Measurements from ENCODE around the gene VPS37B. TPM values are rescaled to one million over a fixed set of nuclear protein-coding genes. Genes with fewer than 3 reads are reported as not detected.
"Not testable (repeated sequence)": the region's sequence is repeated elsewhere in the genome, so short reads cannot be mapped to it uniquely, and the experiment has no call there.

The VPS37B gene
- total and polyA plus RNA-seq, 8 donors = 13.5 to 30.1 (median 18.6) TPM

DNA sequence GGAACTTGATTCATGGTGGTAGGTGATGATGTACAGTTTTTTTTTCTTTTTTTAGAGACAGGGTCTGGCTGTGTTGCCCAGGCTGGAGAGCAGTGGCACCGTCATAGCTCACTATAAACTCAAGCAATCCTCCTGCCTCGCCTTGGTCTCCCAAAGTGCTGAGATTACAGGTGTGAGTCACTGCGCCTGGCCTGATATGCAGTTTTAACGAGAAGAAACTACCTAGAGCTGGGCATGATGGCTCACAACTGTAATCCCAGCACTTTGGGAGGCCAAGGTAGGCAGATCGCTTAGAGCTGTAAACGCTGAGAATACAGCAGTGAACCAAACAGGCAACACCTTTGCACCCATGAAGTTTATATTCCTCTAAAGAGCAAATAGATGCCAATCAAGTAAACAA lies 13.0 kb upstream of the VPS37B start:
- Histone ChIP-seq H3K4me3 (no peak overlapping the region), H3K9me3 (no peaks in the 10 kb centered on the region), H3K27me3 (no peaks in the 10 kb centered on the region), H3K4me1 (peaks cover 2 to 12% (median 5%) of the 10 kb centered on the region in 3 donors), H3K27ac (no peak overlapping the region), H3K36me3 (no peaks in the 10 kb centered on the region)
- no peak for TF ChIP-seq CTCF (IDR thresholded peaks at IDR 0.05)
- WGBS, 2 donors = 47 to 49% methylated on average over 6 of the region's 6 CpGs
- ATAC-seq = peak; percentile 73 to 79 (median 77)
- intact Hi-C loops (cut with DNase I) = no loop called here
- FAIRE-seq = peak; percentile 75
- peak in 1 of 6 donors; percentile 26 for DNase-seq

- peak in 1 of 6 donors; percentile 14 for DNase-seq
- FAIRE-seq; intact Hi-C loops (cut with DNase I); H3K36me3 ChIP-seq; H3K9me3 ChIP-seq; ATAC-seq; H3K4me3 ChIP-seq; H3K27ac ChIP-seq; H3K27me3 ChIP-seq: not testable (repeated sequence)
- H3K4me1 ChIP-seq = peaks cover 5 to 25% (median 9%) of the 10 kb centered on the region in 3 donors
- 95 to 97% methylated on average over 5 of the region's 5 CpGs for WGBS, 2 donors
Measured at GRCh38 chr12:122905258-122905657, 9.3 kb upstream of the VPS37B start.

GRCh38 chr12:122903693-122904034 lies 7.7 kb upstream of the VPS37B start:
- Histone ChIP-seq H3K27me3 (no peaks in the 10 kb centered on the region), H3K4me3 (no peak overlapping the region), H3K9me3 (no peaks in the 10 kb centered on the region), H3K27ac (peak overlapping the region in 1 of 4 donors; percentile 37), H3K4me1 (peaks cover 0 to 14% (median 7%) of the 10 kb centered on the region in 3 donors), H3K36me3 (no peaks in the 10 kb centered on the region)
- no peak for FAIRE-seq
- peak in 3 of 4 donors; percentile 28 to 33 (median 31) for ATAC-seq
- DNase-seq = peak in 1 of 6 donors; percentile 36
- intact Hi-C loops (cut with DNase I) = no loop called here
- no peak for TF ChIP-seq CTCF (IDR thresholded peaks at IDR 0.05)
- 52 to 55% methylated on average over 7 of the region's 7 CpGs for WGBS, 2 donors

GRCh38 chr12:122902854-122903692 lies 7.1 kb upstream of the VPS37B start:
- Histone ChIP-seq H3K27me3 (no peaks in the 10 kb centered on the region), H3K27ac (peak overlapping the region in 1 of 4 donors; percentile 37), H3K4me3 (no peak overlapping the region), H3K9me3 (no peaks in the 10 kb centered on the region), H3K4me1 (peaks cover 0 to 14% (median 7%) of the 10 kb centered on the region in 3 donors), H3K36me3 (no peaks in the 10 kb centered on the region)
- DNase-seq (no peak), FAIRE-seq (no peak), ATAC-seq (peak in 3 of 4 donors; percentile 19 to 41 (median 35))
- intact Hi-C loops (cut with DNase I) = no loop called here
- WGBS, 2 donors = 11 to 19% methylated on average over 10 of the region's 10 CpGs
- no peak for TF ChIP-seq CTCF (IDR thresholded peaks at IDR 0.05)

DNA sequence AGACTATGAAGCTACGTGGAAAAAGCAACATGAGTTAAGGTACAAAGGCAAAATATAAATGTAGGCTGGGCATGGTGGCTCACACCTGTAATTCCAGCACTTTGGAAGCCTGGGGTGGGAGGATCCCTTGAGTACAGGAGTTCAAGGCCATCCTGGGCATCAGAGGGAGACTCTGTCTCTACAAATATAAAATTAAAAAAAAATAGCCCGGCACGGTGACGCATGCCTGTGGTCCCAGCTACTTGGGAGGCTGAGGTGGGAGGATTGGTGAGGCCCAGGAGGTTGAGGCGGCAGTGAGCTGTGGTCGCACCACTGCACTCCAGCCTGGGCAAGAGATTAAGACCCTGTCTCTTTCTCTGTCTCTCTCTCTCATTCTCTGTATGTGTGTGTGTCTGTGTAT lies 4.0 kb upstream of the VPS37B start:
- H3K27ac ChIP-seq = peak overlapping the region in 1 of 4 donors; percentile 36
- no peaks in the 10 kb centered on the region for H3K36me3 ChIP-seq
- TF ChIP-seq CTCF (IDR thresholded peaks at IDR 0.05) = no peak
- WGBS, 2 donors = 92 to 94% methylated on average over 6 of the region's 6 CpGs
- peaks cover 0 to 14% (median 7%) of the 10 kb centered on the region in 3 donors for H3K4me1 ChIP-seq
- no peak overlapping the region for H3K4me3 ChIP-seq
- no peaks in the 10 kb centered on the region for H3K27me3 ChIP-seq
- H3K9me3 ChIP-seq = no peaks in the 10 kb centered on the region
- no peak for FAIRE-seq
- ATAC-seq = no peak
- intact Hi-C loops (cut with DNase I) = no loop called here
- DNase-seq = no peak

Data from pancreas (tissue), 10 donors.